ENCODE measurements around the gene HIPK1.

DNA sequence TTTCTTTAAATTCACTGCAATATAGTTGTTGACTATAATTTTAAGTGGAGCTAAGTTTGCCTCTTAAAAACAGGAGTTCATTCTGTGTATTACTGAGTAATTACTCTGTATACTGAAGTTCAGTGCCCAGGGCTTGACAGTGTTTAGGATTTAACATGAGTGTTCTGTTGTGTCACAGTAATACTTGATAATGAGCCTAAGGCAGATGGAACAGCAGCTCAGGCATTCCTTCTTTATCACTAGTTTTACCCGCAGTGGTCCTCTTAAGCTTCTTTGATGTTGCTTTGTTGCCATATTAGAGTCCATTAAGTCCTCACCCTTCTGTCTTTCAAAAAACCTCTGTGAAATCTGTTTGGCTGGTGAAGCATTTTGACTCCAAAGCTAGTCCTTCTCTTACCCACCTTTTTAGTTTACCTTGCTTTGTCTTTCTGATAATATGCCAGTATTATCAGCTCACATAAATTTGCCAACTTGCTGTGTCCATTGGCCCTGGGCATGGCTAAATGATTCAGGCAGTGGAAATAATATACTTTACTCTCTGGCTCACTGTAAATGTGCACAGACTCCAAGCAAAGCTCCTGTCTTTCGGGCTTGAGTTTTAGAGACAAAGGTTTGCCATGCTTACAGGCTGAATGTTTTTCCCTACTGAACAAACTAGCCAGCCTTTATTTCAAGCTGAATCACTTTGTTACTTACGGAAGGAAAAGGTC is 17.7 kb downstream of the HIPK1 start:
- TF ChIP-seq JUND (IDR thresholded peaks at IDR 0.05), result no peak
- no peak for TF ChIP-seq POLR2A (IDR thresholded peaks at IDR 0.05; ENCODE audit: borderline replicate concordance, extremely low read depth, insufficient read depth, insufficient read length)
- TF ChIP-seq, protein P1, sequence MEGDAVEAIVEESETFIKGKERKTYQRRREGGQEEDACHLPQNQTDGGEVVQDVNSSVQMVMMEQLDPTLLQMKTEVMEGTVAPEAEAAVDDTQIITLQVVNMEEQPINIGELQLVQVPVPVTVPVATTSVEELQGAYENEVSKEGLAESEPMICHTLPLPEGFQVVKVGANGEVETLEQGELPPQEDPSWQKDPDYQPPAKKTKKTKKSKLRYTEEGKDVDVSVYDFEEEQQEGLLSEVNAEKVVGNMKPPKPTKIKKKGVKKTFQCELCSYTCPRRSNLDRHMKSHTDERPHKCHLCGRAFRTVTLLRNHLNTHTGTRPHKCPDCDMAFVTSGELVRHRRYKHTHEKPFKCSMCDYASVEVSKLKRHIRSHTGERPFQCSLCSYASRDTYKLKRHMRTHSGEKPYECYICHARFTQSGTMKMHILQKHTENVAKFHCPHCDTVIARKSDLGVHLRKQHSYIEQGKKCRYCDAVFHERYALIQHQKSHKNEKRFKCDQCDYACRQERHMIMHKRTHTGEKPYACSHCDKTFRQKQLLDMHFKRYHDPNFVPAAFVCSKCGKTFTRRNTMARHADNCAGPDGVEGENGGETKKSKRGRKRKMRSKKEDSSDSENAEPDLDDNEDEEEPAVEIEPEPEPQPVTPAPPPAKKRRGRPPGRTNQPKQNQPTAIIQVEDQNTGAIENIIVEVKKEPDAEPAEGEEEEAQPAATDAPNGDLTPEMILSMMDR (IDR thresholded peaks at IDR 0.05 in 2 of 3, conservative IDR thresholded peaks at IDR 0.05 in 1 of 3; ENCODE audit: borderline replicate concordance in 1 of 3, insufficient read depth in 1 of 3, low read depth in 2 of 3, low read length in 2 of 3), result no peak
- no peak for TF ChIP-seq ELF1 (IDR thresholded peaks at IDR 0.05; ENCODE audit: borderline replicate concordance, low read depth)
- TF ChIP-seq EZH2 (IDR thresholded peaks at IDR 0.05), result no peak
- TF ChIP-seq CEBPB (IDR thresholded peaks at IDR 0.05; ENCODE audit: low read depth), result no peak
- no peak for TF ChIP-seq POLR2AphosphoS5 (IDR thresholded peaks at IDR 0.05; ENCODE audit: low read depth, low read length)
- no peak for TF ChIP-seq SP1 (IDR thresholded peaks at IDR 0.05; ENCODE audit: low read depth)
- TF ChIP-seq, protein P2, sequence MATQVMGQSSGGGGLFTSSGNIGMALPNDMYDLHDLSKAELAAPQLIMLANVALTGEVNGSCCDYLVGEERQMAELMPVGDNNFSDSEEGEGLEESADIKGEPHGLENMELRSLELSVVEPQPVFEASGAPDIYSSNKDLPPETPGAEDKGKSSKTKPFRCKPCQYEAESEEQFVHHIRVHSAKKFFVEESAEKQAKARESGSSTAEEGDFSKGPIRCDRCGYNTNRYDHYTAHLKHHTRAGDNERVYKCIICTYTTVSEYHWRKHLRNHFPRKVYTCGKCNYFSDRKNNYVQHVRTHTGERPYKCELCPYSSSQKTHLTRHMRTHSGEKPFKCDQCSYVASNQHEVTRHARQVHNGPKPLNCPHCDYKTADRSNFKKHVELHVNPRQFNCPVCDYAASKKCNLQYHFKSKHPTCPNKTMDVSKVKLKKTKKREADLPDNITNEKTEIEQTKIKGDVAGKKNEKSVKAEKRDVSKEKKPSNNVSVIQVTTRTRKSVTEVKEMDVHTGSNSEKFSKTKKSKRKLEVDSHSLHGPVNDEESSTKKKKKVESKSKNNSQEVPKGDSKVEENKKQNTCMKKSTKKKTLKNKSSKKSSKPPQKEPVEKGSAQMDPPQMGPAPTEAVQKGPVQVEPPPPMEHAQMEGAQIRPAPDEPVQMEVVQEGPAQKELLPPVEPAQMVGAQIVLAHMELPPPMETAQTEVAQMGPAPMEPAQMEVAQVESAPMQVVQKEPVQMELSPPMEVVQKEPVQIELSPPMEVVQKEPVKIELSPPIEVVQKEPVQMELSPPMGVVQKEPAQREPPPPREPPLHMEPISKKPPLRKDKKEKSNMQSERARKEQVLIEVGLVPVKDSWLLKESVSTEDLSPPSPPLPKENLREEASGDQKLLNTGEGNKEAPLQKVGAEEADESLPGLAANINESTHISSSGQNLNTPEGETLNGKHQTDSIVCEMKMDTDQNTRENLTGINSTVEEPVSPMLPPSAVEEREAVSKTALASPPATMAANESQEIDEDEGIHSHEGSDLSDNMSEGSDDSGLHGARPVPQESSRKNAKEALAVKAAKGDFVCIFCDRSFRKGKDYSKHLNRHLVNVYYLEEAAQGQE (IDR thresholded peaks at IDR 0.05; ENCODE audit: low read depth), result no peak
- no peak for TF ChIP-seq TCF7L2 (IDR thresholded peaks at IDR 0.05; ENCODE audit: borderline replicate concordance, extremely low read depth, insufficient read depth, insufficient read length)
- TF ChIP-seq EZH2phosphoT487 (IDR thresholded peaks at IDR 0.05; ENCODE audit: borderline replicate concordance), result no peak
- TF ChIP-seq MAX (IDR thresholded peaks at IDR 0.05), result no peak
